Panc1 (cell line): ENCODE results near the gene LPGAT1.

Experiments
- POLR2AphosphoS5 ChIP-seq: IDR thresholded peaks from 2 replicates; pipeline ENCODE4 v1.6.1; 2012; ENCODE audit warnings: mild to moderate bottlenecking, low read depth, low read length, moderate library complexity
- SIN3A ChIP-seq: IDR thresholded peaks from 2 replicates; pipeline ENCODE4 v1.6.1; 2012; ENCODE audit warnings: low read depth, mild to moderate bottlenecking, low read length, moderate library complexity, borderline replicate concordance; ENCODE audit not compliant: insufficient read depth
- TCF7L2 ChIP-seq: IDR thresholded peaks from 2 replicates; pipeline ENCODE4 v1.6.1; 2011; ENCODE audit warnings: mild to moderate bottlenecking, low read depth, low read length, inconsistent platforms
- TF ChIP-seq, protein P1 (sequence below): fragments of 450-650 bp; IDR thresholded peaks from 2 replicates; pipeline ENCODE4 v1.5.1; 2017; ENCODE audit warnings: mild to moderate bottlenecking
- TF ChIP-seq, protein P2 (sequence below), 2 experiments: IDR thresholded peaks; 2 replicates each; pipeline ENCODE4 v1.6.1; 2011 to 2012; ENCODE audit warnings: low read depth in 2 of 2, control low read depth in 1 of 2, low read length in 1 of 2, mild to moderate bottlenecking in 1 of 2, moderate library complexity in 1 of 2; ENCODE audit not compliant: insufficient read depth in 1 of 2

DNA sequence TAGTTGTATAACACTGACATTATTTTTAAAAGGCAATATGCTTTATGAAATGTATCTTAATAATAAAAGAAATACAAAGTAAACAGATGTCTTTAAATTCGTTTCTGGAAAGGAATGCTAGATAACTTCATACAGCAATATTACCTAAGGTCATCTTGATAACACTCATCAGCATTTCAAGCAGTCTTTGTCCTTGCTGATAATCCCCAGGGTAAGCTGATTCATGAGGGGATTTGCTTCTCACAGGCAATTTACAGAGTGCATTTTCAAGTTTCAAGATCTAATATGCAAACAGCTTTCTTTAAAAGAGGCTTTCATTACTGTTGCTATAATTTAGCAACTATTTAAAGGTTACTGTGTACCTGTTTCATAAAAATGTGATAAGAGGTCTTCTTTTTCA, 80.0 kb downstream of the LPGAT1 start:
- TF ChIP-seq, protein P1, sequence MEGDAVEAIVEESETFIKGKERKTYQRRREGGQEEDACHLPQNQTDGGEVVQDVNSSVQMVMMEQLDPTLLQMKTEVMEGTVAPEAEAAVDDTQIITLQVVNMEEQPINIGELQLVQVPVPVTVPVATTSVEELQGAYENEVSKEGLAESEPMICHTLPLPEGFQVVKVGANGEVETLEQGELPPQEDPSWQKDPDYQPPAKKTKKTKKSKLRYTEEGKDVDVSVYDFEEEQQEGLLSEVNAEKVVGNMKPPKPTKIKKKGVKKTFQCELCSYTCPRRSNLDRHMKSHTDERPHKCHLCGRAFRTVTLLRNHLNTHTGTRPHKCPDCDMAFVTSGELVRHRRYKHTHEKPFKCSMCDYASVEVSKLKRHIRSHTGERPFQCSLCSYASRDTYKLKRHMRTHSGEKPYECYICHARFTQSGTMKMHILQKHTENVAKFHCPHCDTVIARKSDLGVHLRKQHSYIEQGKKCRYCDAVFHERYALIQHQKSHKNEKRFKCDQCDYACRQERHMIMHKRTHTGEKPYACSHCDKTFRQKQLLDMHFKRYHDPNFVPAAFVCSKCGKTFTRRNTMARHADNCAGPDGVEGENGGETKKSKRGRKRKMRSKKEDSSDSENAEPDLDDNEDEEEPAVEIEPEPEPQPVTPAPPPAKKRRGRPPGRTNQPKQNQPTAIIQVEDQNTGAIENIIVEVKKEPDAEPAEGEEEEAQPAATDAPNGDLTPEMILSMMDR = no peak
- TF ChIP-seq SIN3A (no peak), POLR2AphosphoS5 (no peak), TCF7L2 (no peak)
- TF ChIP-seq, protein P2, sequence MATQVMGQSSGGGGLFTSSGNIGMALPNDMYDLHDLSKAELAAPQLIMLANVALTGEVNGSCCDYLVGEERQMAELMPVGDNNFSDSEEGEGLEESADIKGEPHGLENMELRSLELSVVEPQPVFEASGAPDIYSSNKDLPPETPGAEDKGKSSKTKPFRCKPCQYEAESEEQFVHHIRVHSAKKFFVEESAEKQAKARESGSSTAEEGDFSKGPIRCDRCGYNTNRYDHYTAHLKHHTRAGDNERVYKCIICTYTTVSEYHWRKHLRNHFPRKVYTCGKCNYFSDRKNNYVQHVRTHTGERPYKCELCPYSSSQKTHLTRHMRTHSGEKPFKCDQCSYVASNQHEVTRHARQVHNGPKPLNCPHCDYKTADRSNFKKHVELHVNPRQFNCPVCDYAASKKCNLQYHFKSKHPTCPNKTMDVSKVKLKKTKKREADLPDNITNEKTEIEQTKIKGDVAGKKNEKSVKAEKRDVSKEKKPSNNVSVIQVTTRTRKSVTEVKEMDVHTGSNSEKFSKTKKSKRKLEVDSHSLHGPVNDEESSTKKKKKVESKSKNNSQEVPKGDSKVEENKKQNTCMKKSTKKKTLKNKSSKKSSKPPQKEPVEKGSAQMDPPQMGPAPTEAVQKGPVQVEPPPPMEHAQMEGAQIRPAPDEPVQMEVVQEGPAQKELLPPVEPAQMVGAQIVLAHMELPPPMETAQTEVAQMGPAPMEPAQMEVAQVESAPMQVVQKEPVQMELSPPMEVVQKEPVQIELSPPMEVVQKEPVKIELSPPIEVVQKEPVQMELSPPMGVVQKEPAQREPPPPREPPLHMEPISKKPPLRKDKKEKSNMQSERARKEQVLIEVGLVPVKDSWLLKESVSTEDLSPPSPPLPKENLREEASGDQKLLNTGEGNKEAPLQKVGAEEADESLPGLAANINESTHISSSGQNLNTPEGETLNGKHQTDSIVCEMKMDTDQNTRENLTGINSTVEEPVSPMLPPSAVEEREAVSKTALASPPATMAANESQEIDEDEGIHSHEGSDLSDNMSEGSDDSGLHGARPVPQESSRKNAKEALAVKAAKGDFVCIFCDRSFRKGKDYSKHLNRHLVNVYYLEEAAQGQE (IDR thresholded peaks at IDR 0.05; ENCODE audit: insufficient read depth in 1 of 2, low read depth in 2 of 2, low read length in 1 of 2) = no peak
